GM12878 (cell line): ENCODE data around the gene BTBD9. TPM values are rescaled to one million over a fixed set of nuclear protein-coding genes. Genes with fewer than 3 reads are reported as not detected.

Source experiments
- ATAC-seq: fragments of 200-7000 bp; cut with Tn5 transposase; 3 replicates; pipeline ENCODE4 v1.9.1; 2020; ENCODE audit warnings: mild to moderate bottlenecking, moderate library complexity
- BruUV-seq: library from RNA; stranded (reverse); fragments of 400-500 nt; replicated peaks from 2 replicates; lab custom pipeline; 2021; lab: Mats Ljungman, UMichigan
- CTCF ChIA-PET: fragments of 300-600 bp; sonication (Branson Sonifier 250); formaldehyde crosslinking; extraction: SDS; loops from one replicate; lab custom pipeline; 2021; ENCODE audit warnings: inconsistent platforms; lab: Yijun Ruan, JAX
- POLR2A ChIA-PET: fragments of 350-600 bp; formaldehyde crosslinking; extraction: SDS; loops from one replicate; lab custom pipeline; 2021; ENCODE audit warnings: inconsistent platforms; lab: Charles Lee
- RAD21 ChIA-PET: fragments of 300-600 bp; sonication (Branson Sonifier 250); formaldehyde crosslinking; loops from one replicate; lab custom pipeline; 2023; ENCODE audit warnings: antibody characterized with exemption; ENCODE audit not compliant: unreplicated experiment; lab: Charles Lee
- SMC1A ChIA-PET: fragments of 300-600 bp; sonication (Branson Sonifier 250); formaldehyde crosslinking; loops from one replicate; lab custom pipeline; 2023; ENCODE audit not compliant: unreplicated experiment, uncharacterized antibody; lab: Charles Lee
- DNase-seq: peaks from one replicate; pipeline ENCODE4 v3.0.0-alpha.2; 2011; ENCODE audit warnings: low read depth, low spot score
- FAIRE-seq: peaks from 3 replicates; lab custom pipeline; 2011; peaks lifted over from hg19 to GRCh38; lab: Jason Lieb, UNC
- H2AFZ ChIP-seq: 2 replicates; pipeline ENCODE4 v1.6.0; 2011; ENCODE audit warnings: low read depth, low read length, control low read depth; ENCODE audit not compliant: control insufficient read depth
- H3K27ac ChIP-seq: 2 replicates; pipeline ENCODE4 v1.5.1; 2011; ENCODE audit warnings: control low read depth; ENCODE audit not compliant: control insufficient read depth, insufficient read depth
- H3K27me3 ChIP-seq, 2 experiments: replicated peaks in 1 of 2; 2 replicates each; pipeline versions ENCODE4 v1.6.0 to v1.6.1; 2011; ENCODE audit warnings: low read length in 1 of 2; ENCODE audit not compliant: control insufficient read depth in 2 of 2, insufficient read depth in 2 of 2
- H3K36me3 ChIP-seq, 2 experiments: 2 replicates each; pipeline ENCODE4 v1.5.1; 2011; ENCODE audit warnings: low read length in 1 of 2; ENCODE audit not compliant: control insufficient read depth in 2 of 2, insufficient read depth in 2 of 2
- H3K4me1 ChIP-seq: 2 replicates; pipeline ENCODE4 v1.6.1; 2011; ENCODE audit warnings: mild to moderate bottlenecking, low read length, moderate library complexity, mixed read lengths; ENCODE audit not compliant: control insufficient read depth, insufficient read depth
- H3K4me2 ChIP-seq: 2 replicates; pipeline ENCODE4 v1.6.0; 2011; ENCODE audit warnings: control low read depth; ENCODE audit not compliant: control insufficient read depth, insufficient read depth
- H3K4me3 ChIP-seq: fragments of 200-600 bp; sonication (generic); 2 replicates; pipeline ENCODE4 v1.5.1; 2016
- H3K79me2 ChIP-seq: 2 replicates; pipeline ENCODE4 v1.6.0; 2011; ENCODE audit warnings: low read length; ENCODE audit not compliant: control insufficient read depth, insufficient read depth
- H3K9ac ChIP-seq: 2 replicates; pipeline ENCODE4 v1.8.0; 2011; ENCODE audit warnings: low read length, control low read depth, mixed read lengths; ENCODE audit not compliant: control insufficient read depth, insufficient read depth
- H3K9me3 ChIP-seq: replicated peaks from 3 replicates; pipeline ENCODE4 v1.5.1; 2011; ENCODE audit warnings: mild to moderate bottlenecking, low read length; ENCODE audit not compliant: control insufficient read depth, insufficient read depth
- H4K20me1 ChIP-seq: 2 replicates; pipeline ENCODE4 v1.6.0; 2011; ENCODE audit not compliant: control insufficient read depth, insufficient read depth
- BHLHE40 ChIP-seq, 2 experiments: fragments of 450-650 bp in 1 of 2; IDR thresholded peaks; 2 replicates each; pipeline ENCODE4 v1.6.1; 2011 to 2017; ENCODE audit warnings: low read depth in 2 of 2, borderline replicate concordance in 1 of 2, improper control_type of control experiment in 1 of 2, low read length in 1 of 2, mild to moderate bottlenecking in 1 of 2
- CHD1 ChIP-seq: IDR thresholded peaks from 2 replicates; pipeline ENCODE4 v1.6.1; 2012; ENCODE audit warnings: low read depth, low read length, improper control_type of control experiment
- IKZF1 ChIP-seq: fragments of 450-650 bp; conservative IDR thresholded peaks from 2 replicates; pipeline ENCODE4 v1.6.1; 2017; ENCODE audit warnings: antibody characterized with exemption, mild to moderate bottlenecking
- IKZF2 ChIP-seq, 2 experiments: fragments of 450-650 bp; IDR thresholded peaks; 2 replicates each; pipeline ENCODE4 v1.6.1; 2017; ENCODE audit warnings: mild to moderate bottlenecking in 2 of 2, moderate library complexity in 2 of 2
- IRF4 ChIP-seq: IDR thresholded peaks from 2 replicates; pipeline ENCODE4 v1.6.1; 2011; ENCODE audit warnings: low read depth, low read length
- SMAD1 ChIP-seq: fragments of 450-650 bp; IDR thresholded peaks from 2 replicates; pipeline ENCODE4 v1.6.1; 2018; ENCODE audit warnings: mild to moderate bottlenecking, low read depth; ENCODE audit not compliant: partially characterized antibody
- ZNF207 ChIP-seq: fragments of 450-650 bp; IDR thresholded peaks from 2 replicates; pipeline ENCODE4 v1.6.1; 2014; ENCODE audit warnings: antibody characterized with exemption, mild to moderate bottlenecking, borderline replicate concordance
- WGBS: methylation state at CpG from one replicate; pipeline ENCODE4 v1.1.6; 2016; ENCODE audit warnings: low lambda C conversion rate; ENCODE audit not compliant: insufficient replicate concordance, insufficient coverage; ENCODE audit errors: missing lambda C conversion rate; 5-methylcytosine and 5-hydroxymethylcytosine counted together
- in situ Hi-C: fragments of 300-500 bp; cut with MboI; formaldehyde crosslinking; loops from 9 replicates; pipeline ENCODE4 v1.14.3; 2018; ENCODE audit warnings: mixed read lengths
- intact Hi-C: fragments of 100-400 bp; cut with micrococcal nuclease; formaldehyde crosslinking; loops from one replicate; pipeline ENCODE4 v1.14.2; 2022; ENCODE audit not compliant: unreplicated experiment
- polyA plus RNA-seq, 11 experiments: library from polyadenylated mRNA; depleted of rRNA in 4 of 11; unstranded in 6 of 11; stranded (reverse) in 5 of 11; fragments of >200 nt; fragmentation: Nextera tagmentation in 4 of 11; fragmentation: Illumina TruSeq in 1 of 11; extraction: Ambion mirVana in 4 of 11; extraction: Trizol in 1 of 11; gene quantifications; 1 replicate in 1 of 11; 2 replicates in 10 of 11; pipeline versions ENCODE4 v1.2.1 to v1.2.3, GENCODE V29; 2011 to 2016; ENCODE audit warnings: inconsistent platforms in 2 of 11, missing spikeins in 2 of 11, low read depth in 1 of 11
- total RNA-seq, 4 experiments: library from RNA; depleted of rRNA in 3 of 4; stranded (reverse); fragments of >200 nt in 3 of 4; fragmentation: Illumina TruSeq in 1 of 4; extraction: Trizol in 1 of 4; gene quantifications; 2 replicates each; pipeline versions ENCODE4 v1.2.1 to v1.2.3, GENCODE V29; 2013 to 2021

The BTBD9 gene
- total and polyA plus RNA-seq, 10 of the 15 experiments (the other 5 are each of a cell fraction or from before 2014, with no cell fraction given): 0.22 to 8.6 (median 4.6) TPM

DNA sequence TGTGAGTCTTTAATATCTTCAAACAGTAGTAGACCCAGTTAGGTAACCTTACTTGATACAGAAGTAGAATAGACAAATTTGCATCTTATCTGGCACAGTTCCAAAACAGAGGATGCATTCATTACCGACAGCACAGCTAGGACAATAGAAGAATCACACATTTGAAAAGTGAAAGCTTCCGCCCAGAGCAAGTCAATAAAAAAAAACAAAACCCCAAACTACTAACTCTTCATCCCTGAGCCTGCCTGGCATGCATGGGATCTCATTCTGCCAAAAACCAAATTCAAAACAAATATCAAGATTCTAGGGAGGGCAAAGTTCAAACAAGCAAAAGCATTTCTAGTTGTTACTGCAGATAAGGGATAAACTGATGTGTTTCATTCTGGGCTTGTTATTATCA lies 235.4 kb downstream of the BTBD9 start:
- peak; percentile 8 for DNase-seq
- WGBS: 62% methylated on average over 2 of the region's 2 CpGs
- no peak overlapping the region for H3K4me2 ChIP-seq
- no peak overlapping the region for H2AFZ ChIP-seq
- H3K4me1 ChIP-seq: peaks cover 22% of the 10 kb centered on the region
- in situ Hi-C loops (no loop called here), intact Hi-C loops (no loop called here)
- ChIA-PET CTCF (interaction anchor here (1.3 kb wide), 1 partner anchor 15 kb away, joined by 3 read pairs; no protein-coding TSS in a partner anchor), SMC1A (interaction anchor here (1.0 to 1.7 kb wide), 2 partner anchors 8 to 10 kb away, joined by 3 to 4 read pairs; no protein-coding TSS in a partner anchor), RAD21 (no interaction called here), POLR2A (interaction anchor here (0.6 kb wide), 1 partner anchor 592 kb away, joined by 9 read pairs; no protein-coding TSS in a partner anchor)
- no TSS peak for BruUV-seq
- no peaks in the 10 kb centered on the region for H3K79me2 ChIP-seq
- TF ChIP-seq IKZF2 (IDR thresholded peaks at IDR 0.05) (0 out of 4 replicates have a peak, but pooled peaks of 1 of the 2 experiments have one; percentile 15), CHD1 (no peak), SMAD1 (peak; percentile 83)
- FAIRE-seq: no peak
- H3K27me3 ChIP-seq: no peaks in the 10 kb centered on the region
- H3K4me3 ChIP-seq: no peak overlapping the region
- ATAC-seq: peak; percentile 42; the same call in 2 of the 3 replicates
- no peak overlapping the region for H3K9ac ChIP-seq
- no peaks in the 10 kb centered on the region for H3K36me3 ChIP-seq
- no peaks in the 10 kb centered on the region for H3K9me3 ChIP-seq
- no peak overlapping the region for H3K27ac ChIP-seq
- H4K20me1 ChIP-seq: no peaks in the 10 kb centered on the region

DNA sequence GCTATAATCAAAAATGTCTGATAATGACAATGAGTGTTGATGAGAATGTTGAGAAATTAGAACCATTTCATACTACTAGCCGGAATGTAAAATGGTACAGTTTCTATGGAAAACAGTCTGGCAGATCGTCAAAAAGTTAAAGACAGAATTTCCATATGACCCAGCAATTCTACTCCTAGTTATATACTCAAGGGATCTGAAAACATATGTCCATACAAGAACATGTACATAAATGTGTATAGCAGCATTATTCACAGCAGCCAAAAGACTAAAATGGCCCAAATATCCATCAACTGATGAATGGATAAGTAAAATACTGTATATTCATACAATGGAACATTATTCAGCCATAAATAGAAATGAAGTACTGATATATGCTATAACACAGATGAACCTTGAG lies 236.2 kb downstream of the BTBD9 start:
- 50% methylated on average over 2 of the region's 2 CpGs for WGBS
- ATAC-seq (no peak), FAIRE-seq (no peak), DNase-seq (no peak)
- no TSS peak for BruUV-seq
- Histone ChIP-seq H3K27me3 (no peaks in the 10 kb centered on the region), H3K9ac (no peak overlapping the region), H3K9me3 (no peaks in the 10 kb centered on the region), H3K27ac (no peak overlapping the region), H2AFZ (no peak overlapping the region), H3K36me3 (no peaks in the 10 kb centered on the region), H3K4me1 (peaks cover 16% of the 10 kb centered on the region), H3K79me2 (no peaks in the 10 kb centered on the region), H3K4me2 (no peak overlapping the region), H3K4me3 (no peak overlapping the region), H4K20me1 (no peaks in the 10 kb centered on the region)
- POLR2A ChIA-PET: no interaction called here
- SMC1A ChIA-PET: no interaction called here
- in situ Hi-C loops: no loop called here
- CTCF ChIA-PET: no interaction called here
- RAD21 ChIA-PET: no interaction called here
- intact Hi-C loops: no loop called here
- TF ChIP-seq IRF4: no peak
- TF ChIP-seq BHLHE40 (IDR thresholded peaks at IDR 0.05; ENCODE audit: borderline replicate concordance in 1 of 2, low read depth in 2 of 2, low read length in 1 of 2): no peak
- TF ChIP-seq IKZF1: no peak
- TF ChIP-seq ZNF207: no peak
